Astrocyte of the hippocampus (primary cell): ENCODE results near the gene PLEKHG3.
A peak's percentile ranks its signal among the peaks of the same experiment; 100 is the strongest.

Experiments
- DNase-seq: peaks from one replicate; pipeline ENCODE4 v3.0.0; 2011; ENCODE audit warnings: low read depth, low spot score

The PLEKHG3 gene

DNA sequence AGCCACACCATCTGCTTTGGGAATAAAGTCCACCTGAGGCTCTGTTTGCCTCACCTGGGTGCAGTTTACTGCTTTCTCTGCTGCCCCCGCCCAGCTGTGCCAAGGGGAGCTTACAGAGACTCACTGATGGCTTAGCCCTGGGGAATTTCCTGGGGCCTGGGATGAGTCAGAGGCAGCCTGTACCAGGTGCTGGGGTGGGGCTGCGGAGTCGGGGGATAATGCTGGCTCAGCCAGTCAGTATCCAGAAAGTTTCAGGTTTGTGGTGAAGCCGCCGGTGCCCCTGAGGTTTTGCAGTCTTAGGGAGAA, 22.3 kb downstream of the PLEKHG3 start:
- peak; percentile 81 for DNase-seq

DNA sequence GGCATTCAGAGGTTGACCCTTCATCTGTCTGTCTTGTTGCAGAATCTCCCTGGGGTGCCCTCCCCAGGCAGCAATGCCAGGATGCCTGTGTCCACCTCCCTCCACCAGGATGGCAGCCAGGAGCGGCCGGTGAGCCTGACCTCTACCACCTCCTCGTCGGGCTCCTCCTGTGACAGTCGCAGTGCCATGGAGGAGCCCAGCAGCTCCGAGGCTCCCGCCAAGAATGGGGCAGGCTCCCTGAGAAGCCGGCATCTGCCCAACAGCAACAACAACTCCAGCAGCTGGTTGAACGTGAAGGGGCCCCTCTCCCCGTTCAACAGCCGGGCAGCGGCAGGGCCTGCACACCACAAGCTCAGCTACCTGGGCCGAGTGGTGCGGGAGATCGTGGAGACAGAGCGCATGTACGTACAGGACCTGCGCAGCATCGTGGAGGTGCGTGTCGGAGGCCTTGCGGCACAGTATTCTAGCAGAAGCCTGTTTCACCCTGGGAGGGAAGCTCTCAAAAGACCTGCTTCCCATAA, 23.4 kb downstream of the PLEKHG3 start:
- no peak for DNase-seq

DNA sequence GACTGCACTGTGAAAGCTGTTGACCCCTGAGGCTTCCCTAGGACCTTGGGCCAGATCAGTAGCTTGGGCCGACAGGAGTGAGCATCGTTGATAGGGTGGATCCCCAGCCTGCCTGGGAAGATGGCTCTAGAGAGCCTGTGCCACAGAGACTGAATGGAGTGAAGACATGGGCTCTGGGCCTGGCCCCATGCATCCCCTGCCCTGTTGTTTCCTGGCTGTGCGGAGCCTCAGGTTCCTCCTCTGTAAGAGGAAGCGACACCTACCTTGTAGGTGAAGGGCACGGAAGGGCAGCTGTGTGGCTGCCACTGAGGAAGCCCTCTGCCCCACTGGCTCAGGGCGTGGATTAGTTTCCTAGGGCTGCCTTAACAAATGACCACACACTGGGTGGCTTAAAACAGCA, 23.9 kb downstream of the PLEKHG3 start:
- no peak for DNase-seq

GRCh38 chr14:64728856-64729255, 24.6 kb downstream of the PLEKHG3 start:
- DNase-seq: no peak

DNA sequence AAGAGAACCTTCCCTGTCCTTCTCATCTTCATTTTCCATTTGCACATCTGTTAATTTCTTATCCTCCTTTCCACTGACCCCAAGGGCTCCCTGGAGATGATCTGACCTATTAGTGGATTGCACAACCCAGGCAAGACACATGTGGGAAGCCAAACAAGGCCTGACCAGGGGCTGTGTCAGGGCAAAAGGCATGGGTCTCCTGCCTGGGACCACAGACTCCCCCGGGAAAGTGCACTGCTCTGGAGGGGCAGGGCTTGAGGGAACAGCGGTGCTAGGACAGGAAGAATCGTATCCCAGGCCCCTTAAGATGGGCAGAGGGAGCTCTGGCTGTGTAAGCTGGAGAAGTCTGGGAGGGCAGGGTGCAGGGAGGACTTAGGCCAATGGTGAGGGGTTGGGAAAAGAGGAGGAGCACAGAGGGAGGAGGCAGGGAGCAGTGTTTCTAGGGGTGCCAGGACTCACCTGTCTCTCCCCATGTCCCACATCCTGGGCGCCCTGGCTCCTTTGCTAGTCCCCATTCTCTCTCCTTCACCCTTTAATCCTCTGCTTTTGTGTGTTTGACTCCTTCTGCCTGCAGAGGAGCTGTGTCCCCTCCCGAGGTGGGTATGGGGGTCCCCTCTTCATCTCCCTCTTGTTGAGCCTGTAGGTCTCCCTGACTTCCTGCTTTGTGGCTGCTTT, 25.3 kb downstream of the PLEKHG3 start:
- no peak for DNase-seq

DNA sequence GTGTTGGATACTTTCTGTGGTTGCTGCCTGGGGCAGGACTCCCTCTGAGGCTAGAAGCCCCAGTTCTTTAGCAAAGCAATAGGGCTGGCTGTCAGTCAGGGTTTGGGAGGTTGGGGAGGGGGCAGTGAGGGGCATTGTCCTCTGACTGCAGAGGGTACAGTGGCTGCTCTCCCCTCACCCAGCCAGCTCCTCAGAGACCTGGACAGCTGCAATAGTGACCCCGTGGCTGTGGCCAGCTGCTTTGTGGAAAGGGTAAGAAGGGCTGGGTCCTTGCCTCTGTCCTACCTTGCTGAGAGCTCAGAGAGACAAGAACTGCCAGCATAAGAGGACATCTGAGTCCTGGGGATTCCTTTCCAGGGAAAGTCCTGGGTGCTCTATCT, 25.8 kb downstream of the PLEKHG3 start:
- no peak for DNase-seq

- no peak for DNase-seq
Observed at GRCh38 chr14:64730681-64731080, 26.5 kb downstream of the PLEKHG3 start.

- no peak for DNase-seq
Observed at GRCh38 chr14:64731141-64731581, 26.9 kb downstream of the PLEKHG3 start.

DNA sequence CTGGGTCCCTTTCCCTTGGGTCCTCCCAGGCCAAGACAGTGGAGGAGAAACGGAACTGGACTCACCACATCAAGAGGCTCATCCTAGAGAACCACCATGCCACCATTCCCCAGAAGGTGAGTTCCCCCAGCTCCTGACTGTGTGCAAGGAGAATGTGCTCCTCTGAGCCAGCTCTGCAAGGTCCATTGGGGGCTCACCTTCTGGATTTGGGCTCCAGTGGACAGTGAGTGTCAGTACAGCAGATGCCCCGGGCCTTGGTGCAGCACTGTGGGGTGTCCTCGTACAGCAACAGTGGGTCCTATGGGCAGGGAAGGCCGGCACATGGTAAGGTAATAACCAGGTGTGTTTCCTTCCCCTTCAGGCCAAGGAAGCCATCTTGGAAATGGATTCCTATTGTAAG, 27.8 kb downstream of the PLEKHG3 start:
- no peak for DNase-seq

GRCh38 chr14:64732536-64733120, 28.4 kb downstream of the PLEKHG3 start:
- DNase-seq: no peak

DNA sequence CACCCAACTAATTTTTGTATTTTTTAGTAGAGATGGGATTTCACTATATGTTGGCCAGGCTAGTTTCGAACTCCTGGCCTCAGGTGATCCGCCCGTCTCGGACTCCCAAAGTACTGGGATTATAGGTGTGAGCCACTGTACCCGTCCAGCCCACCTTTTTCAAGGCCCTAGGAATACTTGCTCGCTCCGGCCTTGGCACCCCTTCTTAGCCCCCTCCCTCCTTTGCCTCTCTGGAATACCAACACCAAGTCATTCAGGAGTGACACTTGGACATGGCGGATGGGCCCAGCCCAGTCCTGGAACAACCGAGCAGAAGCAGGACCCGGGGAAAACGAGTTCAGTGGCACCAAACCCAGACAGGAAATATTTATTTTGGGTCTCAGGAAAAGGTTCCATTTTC, 29.1 kb downstream of the PLEKHG3 start:
- DNase-seq: no peak

GRCh38 chr14:64733899-64734298, 29.7 kb downstream of the PLEKHG3 start:
- DNase-seq: no peak

GRCh38 chr14:64734990-64735389, 30.8 kb downstream of the PLEKHG3 start:
- DNase-seq: no peak

GRCh38 chr14:64736271-64737169, 32.3 kb downstream of the PLEKHG3 start:
- no peak for DNase-seq

- DNase-seq: no peak
Observed at GRCh38 chr14:64737391-64738280, 33.4 kb downstream of the PLEKHG3 start.

DNA sequence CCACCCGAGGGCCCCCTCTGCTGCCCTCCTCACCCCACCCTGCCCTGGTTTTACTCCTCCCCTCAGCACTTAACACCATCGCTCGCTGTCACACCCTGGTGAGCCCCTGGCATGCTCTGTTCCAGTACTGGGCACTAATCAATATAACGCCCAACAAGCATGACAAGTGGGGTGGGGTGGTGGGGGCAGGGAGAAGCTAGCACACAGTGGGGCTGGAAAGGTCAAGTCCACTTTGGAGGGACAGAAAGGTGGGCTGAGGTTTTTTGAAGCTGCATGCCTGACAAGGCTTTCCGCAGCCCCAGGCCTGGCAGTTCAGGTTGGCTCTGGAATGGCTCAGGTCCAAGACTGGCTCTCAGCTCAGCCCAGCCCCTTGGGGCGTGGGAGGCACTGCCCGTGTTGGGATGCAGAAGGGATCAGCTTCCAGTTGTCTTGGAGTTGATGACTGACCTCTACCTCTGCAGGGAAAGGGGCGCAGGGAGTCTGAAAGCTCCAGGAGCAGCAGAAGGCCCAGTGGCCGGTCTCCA, 34.1 kb downstream of the PLEKHG3 start:
- no peak for DNase-seq

- no peak for DNase-seq
Observed at GRCh38 chr14:64741200-64741599, 37.0 kb downstream of the PLEKHG3 start.

GRCh38 chr14:64741961-64742360, 37.7 kb downstream of the PLEKHG3 start:
- no peak for DNase-seq

DNA sequence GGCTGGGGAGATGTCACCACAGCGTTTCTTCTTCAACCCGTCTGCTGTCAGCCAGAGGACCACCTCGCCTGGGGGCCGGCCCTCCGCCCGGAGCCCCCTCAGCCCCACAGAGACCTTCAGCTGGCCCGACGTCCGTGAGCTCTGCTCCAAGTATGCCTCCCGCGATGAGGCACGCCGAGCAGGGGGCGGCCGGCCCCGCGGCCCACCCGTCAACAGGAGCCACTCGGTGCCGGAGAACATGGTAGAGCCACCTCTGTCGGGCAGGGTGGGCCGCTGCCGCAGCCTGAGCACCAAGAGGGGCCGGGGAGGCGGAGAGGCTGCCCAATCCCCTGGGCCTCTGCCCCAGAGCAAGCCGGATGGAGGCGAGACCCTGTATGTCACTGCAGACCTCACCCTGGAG, 38.8 kb downstream of the PLEKHG3 start:
- no peak for DNase-seq

- no peak for DNase-seq
Observed at GRCh38 chr14:64745511-64746091, 41.4 kb downstream of the PLEKHG3 start.
